Fibroblast of lung (primary cell): ENCODE results near the gene KIF5A. TPM values are rescaled to one million over a fixed set of nuclear protein-coding genes. Genes with fewer than 3 reads are reported as not detected.

Experiments
- DNase-seq, 2 donors: peaks; one replicate each; pipeline versions ENCODE4 v3.0.0 to v3.0.0-alpha.2; 2010; ENCODE audit warnings: low read depth in 2 of 2
- H2AFZ ChIP-seq: 2 replicates; pipeline ENCODE4 v1.5.1; 2012; ENCODE audit warnings: low read length, control low read depth, inconsistent platforms
- H3K27ac ChIP-seq: 2 replicates; pipeline ENCODE4 v1.5.1; 2011; ENCODE audit warnings: low read length, control low read depth; ENCODE audit not compliant: insufficient read depth
- H3K27me3 ChIP-seq: 2 replicates; pipeline ENCODE4 v1.5.1; 2011; ENCODE audit warnings: mild to moderate bottlenecking, low read length; ENCODE audit not compliant: control insufficient read depth, insufficient read depth
- H3K36me3 ChIP-seq: 2 replicates; pipeline ENCODE4 v1.5.1; 2011; ENCODE audit warnings: low read length; ENCODE audit not compliant: control insufficient read depth, insufficient read depth
- H3K4me1 ChIP-seq: 2 replicates; pipeline ENCODE4 v1.5.1; 2011; ENCODE audit warnings: low read length; ENCODE audit not compliant: control insufficient read depth, insufficient read depth; ENCODE audit errors: extremely low read depth
- H3K4me2 ChIP-seq: 2 replicates; pipeline ENCODE4 v1.5.1; 2011; ENCODE audit warnings: low read length, control low read depth; ENCODE audit not compliant: insufficient read depth; ENCODE audit errors: extremely low read depth
- H3K4me3 ChIP-seq, 4 experiments: fragments of 200-600 bp in 1 of 4; sonication (generic) in 1 of 4; replicated peaks in 1 of 4; 2 replicates each; pipeline ENCODE4 v1.5.1; 2011 to 2016; ENCODE audit warnings: low read length in 4 of 4, low read depth in 3 of 4, mild to moderate bottlenecking in 3 of 4, control low read depth in 2 of 4, inconsistent platforms in 1 of 4, mixed read lengths in 1 of 4; ENCODE audit not compliant: insufficient read depth in 1 of 4; ENCODE audit errors: control extremely low read depth in 1 of 4
- H3K79me2 ChIP-seq: 2 replicates; pipeline ENCODE4 v1.5.1; 2012; ENCODE audit warnings: mild to moderate bottlenecking, low read length, inconsistent platforms; ENCODE audit not compliant: control insufficient read depth, insufficient read depth
- H3K9ac ChIP-seq: 2 replicates; pipeline ENCODE4 v1.5.1; 2011; ENCODE audit warnings: mild to moderate bottlenecking, low read length, control low read depth; ENCODE audit not compliant: insufficient read depth
- H3K9me3 ChIP-seq: 2 replicates; pipeline ENCODE4 v1.5.1; 2012; ENCODE audit warnings: low read depth, low read length; ENCODE audit not compliant: control insufficient read depth, insufficient read depth
- H4K20me1 ChIP-seq: 2 replicates; pipeline ENCODE4 v1.5.1; 2011; ENCODE audit warnings: low read length; ENCODE audit not compliant: control insufficient read depth, insufficient read depth; ENCODE audit errors: extremely low read depth
- CTCF ChIP-seq, 2 donors: IDR thresholded peaks in 1 of 2; conservative IDR thresholded peaks in 1 of 2; 1 replicate in 1 of 2; 2 replicates in 1 of 2; pipeline ENCODE4 v1.5.1; 2011 to 2012; ENCODE audit warnings: low read length in 2 of 2, control low read depth in 1 of 2, inconsistent platforms in 1 of 2, low read depth in 1 of 2, mild to moderate bottlenecking in 1 of 2
- EZH2 ChIP-seq: IDR thresholded peaks from 2 replicates; pipeline ENCODE4 v1.5.1; 2012; ENCODE audit warnings: low read length, control low read depth, mild to moderate bottlenecking; ENCODE audit errors: missing control alignments
- polyA plus RNA-seq, 2 donors: library from polyadenylated mRNA; depleted of rRNA in 1 of 2; stranded (reverse) in 1 of 2; unstranded in 1 of 2; fragments of >200 nt; gene quantifications; 2 replicates each; pipeline ENCODE4 v1.2.1, GENCODE V29; 2011 to 2012; ENCODE audit warnings: missing spikeins in 1 of 2
- total RNA-seq: library from RNA; depleted of rRNA; stranded (reverse); fragments of >200 nt; gene quantifications from 2 replicates; pipeline ENCODE4 v1.2.1, GENCODE V29; 2014

Gene KIF5A
- total and polyA plus RNA-seq, 2 donors (not counting 1 experiment from before 2014, with no cell fraction given): 0.53 to 1.3 TPM

GRCh38 chr12:57549203-57549908 is 488 bp upstream of the KIF5A start:
- DNase-seq: no peak
- Histone ChIP-seq H3K9ac (no peak overlapping the region), H3K4me1 (peaks cover 9% of the 10 kb centered on the region), H2AFZ (no peak overlapping the region), H3K79me2 (peaks cover 22% of the 10 kb centered on the region), H3K4me3 (peak overlapping the region in 2 of 4 experiments; percentile 29 to 64), H3K4me2 (no peak overlapping the region), H4K20me1 (no peaks in the 10 kb centered on the region), H3K27me3 (peaks cover 16% of the 10 kb centered on the region), H3K36me3 (peaks cover 1% of the 10 kb centered on the region), H3K27ac (no peak overlapping the region), H3K9me3 (no peaks in the 10 kb centered on the region)
- TF ChIP-seq EZH2: peak; percentile 61
- no peak for TF ChIP-seq CTCF (conservative IDR thresholded peaks at IDR 0.05 in 1 of 2, IDR thresholded peaks at IDR 0.05 in 1 of 2; ENCODE audit: low read depth in 1 of 2, low read length in 2 of 2)

- Histone ChIP-seq H3K9ac (no peak overlapping the region), H3K27me3 (peaks cover 16% of the 10 kb centered on the region), H3K36me3 (peaks cover 1% of the 10 kb centered on the region), H3K4me2 (no peak overlapping the region), H3K9me3 (no peaks in the 10 kb centered on the region), H3K79me2 (peaks cover 9% of the 10 kb centered on the region), H2AFZ (no peak overlapping the region), H3K4me1 (peaks cover 7% of the 10 kb centered on the region), H3K27ac (no peak overlapping the region), H4K20me1 (no peaks in the 10 kb centered on the region), H3K4me3 (peak overlapping the region in 2 of 4 experiments; percentile 31 to 64)
- DNase-seq: no peak
- no peak for TF ChIP-seq CTCF (conservative IDR thresholded peaks at IDR 0.05 in 1 of 2, IDR thresholded peaks at IDR 0.05 in 1 of 2; ENCODE audit: low read depth in 1 of 2, low read length in 2 of 2)
- TF ChIP-seq EZH2: no peak
These were observed 1.1 kb downstream of the KIF5A start for GRCh38 chr12:57550641-57551549.

- peaks cover 16% of the 10 kb centered on the region for H3K27me3 ChIP-seq
- DNase-seq: no peak
- H3K9ac ChIP-seq: no peak overlapping the region
- no peak overlapping the region for H3K4me3 ChIP-seq
- no peak for TF ChIP-seq CTCF (conservative IDR thresholded peaks at IDR 0.05 in 1 of 2, IDR thresholded peaks at IDR 0.05 in 1 of 2; ENCODE audit: low read depth in 1 of 2, low read length in 2 of 2)
- no peak for TF ChIP-seq EZH2
- no peak overlapping the region for H2AFZ ChIP-seq
- no peak overlapping the region for H3K4me2 ChIP-seq
- no peak overlapping the region for H3K27ac ChIP-seq
- no peaks in the 10 kb centered on the region for H4K20me1 ChIP-seq
- H3K79me2 ChIP-seq: no peaks in the 10 kb centered on the region
- peaks cover 4% of the 10 kb centered on the region for H3K4me1 ChIP-seq
- H3K9me3 ChIP-seq: no peaks in the 10 kb centered on the region
- no peaks in the 10 kb centered on the region for H3K36me3 ChIP-seq
These were observed 1.9 kb downstream of the KIF5A start for GRCh38 chr12:57551637-57552305.
